ENCODE data around the gene ARF1.

The ARF1 gene

DNA sequence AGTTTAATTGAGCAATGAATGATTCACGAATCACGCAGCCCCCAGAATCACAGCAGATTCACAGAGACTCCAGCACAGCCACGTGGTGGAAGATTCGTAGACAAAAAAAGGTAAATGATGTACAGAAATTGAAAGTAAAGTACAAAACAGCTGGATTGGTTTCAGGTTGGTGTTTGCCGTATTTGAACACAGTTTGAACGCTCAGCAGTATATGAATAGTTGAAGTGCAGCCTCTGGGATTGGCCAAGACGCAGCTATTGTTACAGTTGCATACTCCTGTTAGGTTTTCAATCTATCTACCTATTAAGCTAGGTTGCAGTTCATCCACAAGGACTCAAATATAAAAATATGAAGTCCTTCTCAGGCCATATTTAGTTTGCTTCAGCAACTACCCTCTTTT lies 29.7 kb downstream of the ARF1 start:
- no peaks in the 10 kb centered on the region for H3K27me3 Mint-ChIP-seq (ENCODE audit: low read depth)
- peaks cover 3% of the 10 kb centered on the region for H3K36me3 Mint-ChIP-seq (ENCODE audit: low read depth)
- H3K9me3 Mint-ChIP-seq = no peaks in the 10 kb centered on the region
- no peak overlapping the region for H3K27ac Mint-ChIP-seq
- H3K4me3 Mint-ChIP-seq = no peak overlapping the region
- peaks cover 16% of the 10 kb centered on the region for H3K4me1 Mint-ChIP-seq (ENCODE audit: low read depth)
- DNase-seq (ENCODE audit: low spot score) = no peak

DNA sequence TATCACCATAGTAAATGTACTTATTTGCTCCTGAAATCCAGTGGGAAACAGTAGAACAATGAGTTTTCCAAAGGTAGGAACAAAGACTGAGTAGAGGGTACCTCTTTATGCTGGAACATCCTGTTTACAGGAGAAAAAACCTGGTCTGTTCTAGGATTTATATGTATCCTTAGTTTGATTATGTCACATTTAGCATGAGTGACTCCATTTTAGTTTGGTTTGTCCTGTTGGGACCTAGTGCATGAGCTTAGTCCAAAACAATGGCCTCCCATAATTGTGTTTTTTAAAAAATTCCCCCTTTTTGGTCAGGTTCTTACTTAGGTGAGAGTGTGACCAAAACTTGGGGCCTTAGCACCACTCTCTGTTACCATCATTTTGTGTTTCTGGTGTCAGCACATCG lies 30.1 kb downstream of the ARF1 start:
- H3K4me1 Mint-ChIP-seq (ENCODE audit: low read depth) = peaks cover 16% of the 10 kb centered on the region
- H3K9me3 Mint-ChIP-seq = peaks cover 3% of the 10 kb centered on the region
- H3K27me3 Mint-ChIP-seq (ENCODE audit: low read depth) = no peaks in the 10 kb centered on the region

DNA sequence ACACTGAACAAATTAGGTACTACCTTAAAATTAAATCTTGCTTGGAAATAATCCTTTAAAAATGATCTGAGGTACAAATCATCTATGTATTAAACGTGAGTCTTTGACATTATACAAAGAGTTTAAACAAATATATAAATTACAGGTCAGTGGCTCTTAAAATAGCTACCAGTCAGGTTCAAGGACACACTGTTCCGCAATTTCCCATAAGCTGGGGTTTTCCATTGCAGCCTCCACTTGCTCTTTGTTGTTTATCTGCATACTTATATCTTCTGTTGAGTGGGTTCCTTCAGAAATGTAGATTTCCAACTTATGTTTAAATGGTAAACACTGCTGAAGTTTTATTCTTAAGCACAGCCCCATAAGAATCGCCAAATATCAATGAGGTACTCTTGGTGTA lies 32.3 kb downstream of the ARF1 start:
- peaks cover 7% of the 10 kb centered on the region for H3K4me1 Mint-ChIP-seq (ENCODE audit: low read depth)
- H3K4me3 Mint-ChIP-seq = no peak overlapping the region
- no peak for DNase-seq (ENCODE audit: low spot score)
- H3K9me3 Mint-ChIP-seq = peaks cover 16% of the 10 kb centered on the region
- H3K27me3 Mint-ChIP-seq (ENCODE audit: low read depth) = no peaks in the 10 kb centered on the region
- peaks cover 7% of the 10 kb centered on the region for H3K36me3 Mint-ChIP-seq (ENCODE audit: low read depth)
- H3K27ac Mint-ChIP-seq = no peak overlapping the region

More for the DNA sequence above, 30.1 kb downstream of the ARF1 start:
- Mint-ChIP-seq H3K4me3 (no peak overlapping the region), H3K36me3 (ENCODE audit: low read depth) (peaks cover 5% of the 10 kb centered on the region), H3K27ac (no peak overlapping the region)
- no peak for DNase-seq (ENCODE audit: low spot score)

DNA sequence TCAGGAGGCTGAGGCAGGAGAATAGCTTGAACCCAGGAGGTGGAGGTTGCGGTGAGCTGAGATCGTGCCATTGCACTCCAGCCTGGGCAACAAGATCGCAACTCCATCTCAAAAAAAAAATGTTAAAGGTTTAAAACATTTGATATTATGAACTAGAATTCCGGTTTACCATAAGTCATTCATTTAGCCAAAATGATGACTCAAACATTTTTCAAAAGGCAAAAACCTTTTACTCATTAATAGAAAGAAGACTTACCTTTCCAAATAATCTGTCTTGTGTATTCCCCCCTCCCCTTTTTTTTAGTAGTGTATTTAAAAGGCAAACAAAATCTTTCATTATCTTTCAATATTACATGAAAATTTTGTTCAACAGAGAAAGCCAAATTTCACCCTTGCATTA lies 34.8 kb downstream of the ARF1 start:
- Mint-ChIP-seq H3K4me1 (ENCODE audit: low read depth) (peaks cover 4% of the 10 kb centered on the region), H3K36me3 (ENCODE audit: low read depth) (peaks cover 7% of the 10 kb centered on the region), H3K27me3 (ENCODE audit: low read depth) (no peaks in the 10 kb centered on the region), H3K4me3 (no peak overlapping the region), H3K9me3 (peaks cover 21% of the 10 kb centered on the region), H3K27ac (no peak overlapping the region)
- DNase-seq (ENCODE audit: low spot score) = no peak

DNA sequence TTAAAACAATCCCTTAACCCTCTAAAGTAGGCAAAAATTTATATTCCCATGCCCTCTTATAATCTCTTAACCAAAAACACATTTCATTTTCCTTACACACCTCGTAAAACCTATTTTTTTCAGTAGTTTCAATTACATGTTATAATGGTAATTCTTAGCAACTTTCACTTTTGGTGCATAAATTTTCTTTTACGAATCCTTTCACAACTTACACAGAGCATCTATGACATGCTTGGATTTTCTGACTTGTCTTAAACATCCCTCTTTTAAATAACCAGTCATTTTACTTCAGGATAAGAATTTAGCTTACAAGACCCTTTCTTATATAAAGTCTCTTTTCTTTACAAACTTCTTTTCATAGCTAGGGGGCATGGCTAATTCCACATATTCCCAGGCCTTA lies 35.5 kb downstream of the ARF1 start:
- DNase-seq (ENCODE audit: low spot score) = no peak

GRCh38 chr1:228120351-228120750 lies 37.8 kb downstream of the ARF1 start:
- Mint-ChIP-seq H3K36me3 (ENCODE audit: low read depth) (peaks cover 7% of the 10 kb centered on the region), H3K4me1 (ENCODE audit: low read depth) (peaks cover 4% of the 10 kb centered on the region), H3K27me3 (ENCODE audit: low read depth) (no peaks in the 10 kb centered on the region), H3K9me3 (peaks cover 21% of the 10 kb centered on the region), H3K27ac (no peak overlapping the region), H3K4me3 (no peak overlapping the region)
- DNase-seq (ENCODE audit: low spot score) = no peak

More for the DNA sequence above, 35.5 kb downstream of the ARF1 start:
- H3K27me3 Mint-ChIP-seq (ENCODE audit: low read depth) = no peaks in the 10 kb centered on the region
- H3K4me3 Mint-ChIP-seq = no peak overlapping the region
- peaks cover 7% of the 10 kb centered on the region for H3K36me3 Mint-ChIP-seq (ENCODE audit: low read depth)
- H3K27ac Mint-ChIP-seq = no peak overlapping the region
- peaks cover 4% of the 10 kb centered on the region for H3K4me1 Mint-ChIP-seq (ENCODE audit: low read depth)
- peaks cover 21% of the 10 kb centered on the region for H3K9me3 Mint-ChIP-seq

- DNase-seq (ENCODE audit: low spot score) = no peak
- Mint-ChIP-seq H3K27me3 (ENCODE audit: low read depth) (no peaks in the 10 kb centered on the region), H3K4me3 (peak overlapping the region; percentile 41), H3K27ac (no peak overlapping the region), H3K36me3 (ENCODE audit: low read depth) (peaks cover 7% of the 10 kb centered on the region), H3K9me3 (peaks cover 21% of the 10 kb centered on the region), H3K4me1 (ENCODE audit: low read depth) (peaks cover 4% of the 10 kb centered on the region)
These were observed 38.5 kb downstream of the ARF1 start for GRCh38 chr1:228120857-228121489.

DNA sequence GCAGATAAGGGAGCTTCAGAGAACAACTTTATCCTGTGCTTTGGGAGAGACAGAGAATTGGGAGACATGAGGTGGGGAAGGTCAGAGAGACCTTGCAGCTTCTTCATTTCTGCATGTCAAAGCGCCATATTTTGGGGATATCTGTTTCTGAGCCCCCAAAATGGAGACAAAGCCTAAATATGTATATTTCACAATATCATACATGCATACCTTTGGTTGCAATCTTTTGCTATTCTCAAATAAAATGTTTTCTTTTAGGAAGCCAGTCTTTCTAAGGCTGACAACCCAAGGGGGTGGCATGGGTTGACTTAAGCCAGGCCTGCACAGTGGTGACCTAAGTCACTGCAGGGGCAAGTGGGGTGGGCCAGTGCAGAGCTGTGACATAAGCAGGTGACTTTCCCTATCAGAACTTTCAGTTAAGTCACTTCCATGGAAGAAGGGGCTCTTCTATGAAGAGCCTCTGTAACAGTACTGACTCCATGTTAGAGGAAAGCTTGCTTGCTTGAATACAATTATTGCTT lies 40.5 kb downstream of the ARF1 start:
- peaks cover 2% of the 10 kb centered on the region for H3K36me3 Mint-ChIP-seq (ENCODE audit: low read depth)
- no peak overlapping the region for H3K27ac Mint-ChIP-seq
- no peak for DNase-seq (ENCODE audit: low spot score)
- peaks cover 15% of the 10 kb centered on the region for H3K9me3 Mint-ChIP-seq
- peaks cover 3% of the 10 kb centered on the region for H3K27me3 Mint-ChIP-seq (ENCODE audit: low read depth)
- no peak overlapping the region for H3K4me3 Mint-ChIP-seq
- H3K4me1 Mint-ChIP-seq (ENCODE audit: low read depth) = peaks cover 4% of the 10 kb centered on the region

GRCh38 chr1:228123505-228123904 lies 41.0 kb downstream of the ARF1 start:
- Mint-ChIP-seq H3K27ac (no peak overlapping the region), H3K36me3 (ENCODE audit: low read depth) (no peaks in the 10 kb centered on the region), H3K27me3 (ENCODE audit: low read depth) (peaks cover 6% of the 10 kb centered on the region), H3K9me3 (peaks cover 12% of the 10 kb centered on the region), H3K4me1 (ENCODE audit: low read depth) (peaks cover 4% of the 10 kb centered on the region), H3K4me3 (no peak overlapping the region)
- DNase-seq (ENCODE audit: low spot score) = no peak

- peaks cover under 1% of the 10 kb centered on the region for H3K9me3 Mint-ChIP-seq
- H3K27me3 Mint-ChIP-seq (ENCODE audit: low read depth) = peaks cover 9% of the 10 kb centered on the region
- H3K4me1 Mint-ChIP-seq (ENCODE audit: low read depth) = peaks cover 4% of the 10 kb centered on the region
- H3K4me3 Mint-ChIP-seq = no peak overlapping the region
- DNase-seq (ENCODE audit: low spot score) = no peak
- H3K27ac Mint-ChIP-seq = no peak overlapping the region
- H3K36me3 Mint-ChIP-seq (ENCODE audit: low read depth) = no peaks in the 10 kb centered on the region
These were observed 42.7 kb downstream of the ARF1 start for GRCh38 chr1:228125185-228125584.

GRCh38 chr1:228131766-228132165 lies 49.3 kb downstream of the ARF1 start:
- peaks cover 3% of the 10 kb centered on the region for H3K4me1 Mint-ChIP-seq (ENCODE audit: low read depth)
- no peak for DNase-seq (ENCODE audit: low spot score)
- H3K27me3 Mint-ChIP-seq (ENCODE audit: low read depth) = peaks cover 34% of the 10 kb centered on the region
- H3K4me3 Mint-ChIP-seq = no peak overlapping the region
- no peaks in the 10 kb centered on the region for H3K36me3 Mint-ChIP-seq (ENCODE audit: low read depth)
- H3K9me3 Mint-ChIP-seq = no peaks in the 10 kb centered on the region
- no peak overlapping the region for H3K27ac Mint-ChIP-seq

GRCh38 chr1:228134591-228134990 lies 52.1 kb downstream of the ARF1 start:
- Mint-ChIP-seq H3K9me3 (no peaks in the 10 kb centered on the region), H3K27ac (no peak overlapping the region), H3K27me3 (ENCODE audit: low read depth) (peaks cover 38% of the 10 kb centered on the region), H3K36me3 (ENCODE audit: low read depth) (no peaks in the 10 kb centered on the region), H3K4me3 (no peak overlapping the region), H3K4me1 (ENCODE audit: low read depth) (peaks cover 6% of the 10 kb centered on the region)
- DNase-seq (ENCODE audit: low spot score) = no peak

DNA sequence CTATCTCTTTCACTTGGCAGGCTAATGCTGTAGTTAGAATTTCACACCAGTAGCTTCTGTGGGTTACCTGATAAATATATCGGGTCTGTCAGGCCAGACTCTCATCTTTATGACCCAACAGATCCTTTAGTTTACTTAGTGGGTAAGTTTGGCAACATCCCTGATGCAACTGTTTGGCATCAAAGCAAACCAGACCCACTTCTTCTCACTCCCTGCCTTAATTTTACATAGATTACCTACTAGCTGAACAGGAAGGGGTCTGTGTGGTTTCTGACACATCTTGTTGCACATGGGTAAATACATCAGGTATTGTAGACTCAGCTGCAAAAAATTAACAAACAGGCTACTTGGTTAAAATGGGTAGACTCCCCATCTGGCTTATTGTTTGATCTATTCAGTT lies 54.4 kb downstream of the ARF1 start:
- Mint-ChIP-seq H3K36me3 (ENCODE audit: low read depth) (peaks cover 3% of the 10 kb centered on the region), H3K27me3 (ENCODE audit: low read depth) (peaks cover 34% of the 10 kb centered on the region), H3K9me3 (no peaks in the 10 kb centered on the region), H3K4me1 (ENCODE audit: low read depth) (peaks cover 6% of the 10 kb centered on the region), H3K4me3 (no peak overlapping the region), H3K27ac (no peak overlapping the region)
- DNase-seq (ENCODE audit: low spot score) = no peak

DNA sequence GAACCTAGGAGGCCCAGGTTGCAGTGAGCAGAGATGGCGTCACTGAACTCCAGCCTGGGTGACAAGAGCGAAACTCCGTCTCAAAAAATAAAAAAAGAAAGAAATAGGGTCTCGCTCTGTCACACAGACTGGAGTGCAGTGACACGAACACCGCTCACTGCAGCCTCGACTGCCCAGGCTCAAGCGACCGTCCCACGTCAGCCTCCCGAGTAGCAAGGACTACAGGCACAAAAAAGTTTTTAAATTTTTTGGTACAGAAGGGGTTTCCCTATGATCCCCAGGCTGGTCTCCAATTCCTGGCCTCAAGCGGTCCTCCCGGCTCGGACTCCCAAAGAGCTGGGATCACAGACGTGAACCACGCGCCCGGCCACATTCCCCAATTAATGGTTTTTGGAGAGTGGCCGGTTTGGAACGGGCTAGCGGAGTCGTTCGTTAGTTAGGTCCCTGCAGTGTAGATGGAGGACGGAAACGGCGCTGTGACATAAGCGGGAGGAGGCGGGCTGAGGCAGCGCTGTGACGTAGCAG lies 57.0 kb downstream of the ARF1 start:
- no peaks in the 10 kb centered on the region for H3K9me3 Mint-ChIP-seq
- H3K4me1 Mint-ChIP-seq (ENCODE audit: low read depth) = peaks cover 27% of the 10 kb centered on the region
- peaks cover 30% of the 10 kb centered on the region for H3K27me3 Mint-ChIP-seq (ENCODE audit: low read depth)
- H3K36me3 Mint-ChIP-seq (ENCODE audit: low read depth) = peaks cover 10% of the 10 kb centered on the region
- peak overlapping the region; percentile 100 for H3K4me3 Mint-ChIP-seq
- H3K27ac Mint-ChIP-seq = peak overlapping the region; percentile 98
- no peak for DNase-seq (ENCODE audit: low spot score)

All from T-helper 2 cell treated with Interferon-gamma antibody and Interleukin-4, amounts not matched to agents 5 μg/mL and 100 μg/mL, for 36 hours (primary cell).